CD14-positive monocyte (primary cell): ENCODE measurements around the gene N4BP2. TPM values are rescaled to one million over a fixed set of nuclear protein-coding genes. Genes with fewer than 3 reads are reported as not detected.
A peak's percentile ranks its signal among the peaks of the same experiment; 100 is the strongest.

Experiments
- DNase-seq, 3 donors: peaks; one replicate each; pipeline ENCODE4 v3.0.0-alpha.2; 2011 to 2022
- H2AFZ ChIP-seq: 2 replicates; pipeline ENCODE4 v1.6.0; 2012; ENCODE audit warnings: mild to moderate bottlenecking, low read depth, low read length, inconsistent platforms; ENCODE audit not compliant: insufficient read depth, poor library complexity, severe bottlenecking
- H3K27ac ChIP-seq, 2 donors: 1 replicate in 1 of 2; 2 replicates in 1 of 2; pipeline ENCODE4 v1.5.1; 2012 to 2013; ENCODE audit warnings: low read length in 2 of 2, control low read depth in 1 of 2, inconsistent platforms in 1 of 2, low read depth in 1 of 2, mild to moderate bottlenecking in 1 of 2
- H3K27me3 ChIP-seq, 2 donors: one replicate each; pipeline versions ENCODE4 v1.6.0 to v1.6.1; 2011 to 2013; ENCODE audit warnings: low read length in 2 of 2; ENCODE audit not compliant: control insufficient read depth in 2 of 2, insufficient read depth in 2 of 2
- H3K36me3 ChIP-seq, 2 donors: replicated peaks in 1 of 2; 1 replicate in 1 of 2; 2 replicates in 1 of 2; pipeline versions ENCODE4 v1.5.1 to v1.6.1; 2012 to 2013; ENCODE audit warnings: low read length in 2 of 2, control low read depth in 1 of 2, inconsistent platforms in 1 of 2, mild to moderate bottlenecking in 1 of 2; ENCODE audit not compliant: insufficient read depth in 2 of 2, control insufficient read depth in 1 of 2
- H3K4me1 ChIP-seq, 2 donors: 1 replicate in 1 of 2; 2 replicates in 1 of 2; pipeline versions ENCODE4 v1.5.1 to v1.6.1; 2012 to 2013; ENCODE audit warnings: low read length in 2 of 2, control low read depth in 1 of 2, inconsistent platforms in 1 of 2, mild to moderate bottlenecking in 1 of 2, moderate library complexity in 1 of 2; ENCODE audit not compliant: insufficient read depth in 2 of 2, control insufficient read depth in 1 of 2
- H3K4me2 ChIP-seq: replicated peaks from 2 replicates; pipeline ENCODE3; 2012; ENCODE audit warnings: low read length, moderate library complexity, mild to moderate bottlenecking; ENCODE audit not compliant: poor library complexity, severe bottlenecking; ENCODE audit errors: extremely low read depth
- H3K4me3 ChIP-seq, 3 experiments: fragments of 200-600 bp in 1 of 3; sonication (generic) in 1 of 3; replicated peaks in 1 of 3; 1 replicate in 2 of 3; 2 replicates in 1 of 3; pipeline ENCODE4 v1.5.1; 2011 to 2013; ENCODE audit warnings: low read length in 3 of 3, mild to moderate bottlenecking in 3 of 3, control low read depth in 2 of 3, low read depth in 2 of 3, inconsistent platforms in 1 of 3, moderate library complexity in 1 of 3
- H3K79me2 ChIP-seq: 2 replicates; pipeline ENCODE4 v1.6.0; 2012; ENCODE audit warnings: mild to moderate bottlenecking, control low read depth, inconsistent platforms, low read length, moderate library complexity; ENCODE audit not compliant: insufficient read depth
- H3K9ac ChIP-seq: 2 replicates; pipeline ENCODE4 v1.6.0; 2017; ENCODE audit warnings: low read length, mild to moderate bottlenecking; ENCODE audit not compliant: insufficient read depth, poor library complexity, severe bottlenecking
- H3K9me3 ChIP-seq, 2 donors: replicated peaks in 1 of 2; 1 replicate in 1 of 2; 2 replicates in 1 of 2; pipeline versions ENCODE4 v1.5.1 to v1.6.1; 2012 to 2013; ENCODE audit warnings: low read length in 2 of 2, control low read depth in 1 of 2; ENCODE audit not compliant: control insufficient read depth in 1 of 2, insufficient read depth in 1 of 2
- H4K20me1 ChIP-seq: 2 replicates; pipeline ENCODE4 v1.6.0; 2012; ENCODE audit warnings: mild to moderate bottlenecking, low read length, control low read depth, moderate library complexity; ENCODE audit not compliant: insufficient read depth
- H3K27ac Mint-ChIP-seq, 7 donors: one replicate each; pipeline ENCODE4 v1.8.0; 2020; ENCODE audit warnings: mild to moderate bottlenecking in 7 of 7, mixed read lengths in 7 of 7, moderate library complexity in 6 of 7, inconsistent platforms in 2 of 7
- H3K27me3 Mint-ChIP-seq, 3 donors: one replicate each; pipeline ENCODE4 v1.8.0; 2021 to 2022; ENCODE audit warnings: low read depth in 3 of 3, mild to moderate bottlenecking in 3 of 3, mixed read lengths in 3 of 3, moderate library complexity in 3 of 3, inconsistent platforms in 1 of 3
- H3K36me3 Mint-ChIP-seq, 2 donors: one replicate each; pipeline ENCODE4 v1.8.0; 2020; ENCODE audit warnings: mixed read lengths in 2 of 2, inconsistent platforms in 1 of 2, mild to moderate bottlenecking in 1 of 2
- H3K4me1 Mint-ChIP-seq: one replicate; pipeline ENCODE4 v1.8.0; 2020; ENCODE audit warnings: mild to moderate bottlenecking, mixed read lengths
- H3K4me3 Mint-ChIP-seq, 2 donors: one replicate each; pipeline ENCODE4 v1.8.0; 2020; ENCODE audit warnings: mild to moderate bottlenecking in 2 of 2, mixed read lengths in 2 of 2, moderate library complexity in 1 of 2
- H3K9me3 Mint-ChIP-seq, 7 donors: one replicate each; pipeline ENCODE4 v1.8.0; 2020 to 2022; ENCODE audit warnings: mixed read lengths in 7 of 7, mild to moderate bottlenecking in 6 of 7, moderate library complexity in 6 of 7, inconsistent platforms in 2 of 7
- CTCF ChIP-seq: fragments of 200-600 bp; IDR thresholded peaks from one replicate; pipeline ENCODE4 v1.8.0; 2022; ENCODE audit warnings: antibody characterized with exemption, mild to moderate bottlenecking
- WGBS: methylation state at CpG from one replicate; pipeline ENCODE4 v1.1.5; 2013; ENCODE audit warnings: missing lambda C conversion rate; ENCODE audit not compliant: insufficient coverage; 5-methylcytosine and 5-hydroxymethylcytosine counted together
- intact Hi-C, 2 donors: fragments of 100-400 bp; cut with micrococcal nuclease; formaldehyde crosslinking; loops; one replicate each; pipeline versions ENCODE4 v1.15.0 to v1.15.1; 2023
- polyA plus RNA-seq, 3 donors: library from polyadenylated mRNA; depleted of rRNA in 1 of 3; unstranded in 2 of 3; stranded (reverse) in 1 of 3; fragments of 300-500 nt in 2 of 3; fragments of >200 nt in 1 of 3; fragmentation: Illumina TruSeq in 2 of 3; gene quantifications; 1 replicate in 2 of 3; 2 replicates in 1 of 3; pipeline ENCODE4 v1.2.3, GENCODE V29; 2012 to 2021

N4BP2 gene
- polyA plus RNA-seq, 3 donors: 3.1 to 8.3 (median 4.8) TPM

GRCh38 chr4:40193578-40193977, 136.9 kb downstream of the N4BP2 start:
- H3K4me2 ChIP-seq: no peak overlapping the region
- TF ChIP-seq CTCF: no peak
- no peaks in the 10 kb centered on the region for H3K27me3 ChIP-seq
- H3K9me3 Mint-ChIP-seq: peaks cover 0 to 1% (median 0%) of the 10 kb centered on the region in 7 donors
- peaks cover 6% of the 10 kb centered on the region for H3K79me2 ChIP-seq
- no peak overlapping the region for H3K4me3 ChIP-seq
- H3K36me3 ChIP-seq: no peaks in the 10 kb centered on the region
- H2AFZ ChIP-seq: no peak overlapping the region
- H3K27ac Mint-ChIP-seq: peak overlapping the region in 2 of 7 donors; percentile 32 to 61
- no peaks in the 10 kb centered on the region for H3K9me3 ChIP-seq
- no peak overlapping the region for H3K4me3 Mint-ChIP-seq
- peaks cover 3 to 10% (median 3%) of the 10 kb centered on the region in 3 donors for H3K27me3 Mint-ChIP-seq
- no peak for DNase-seq
- intact Hi-C loops: no loop called here
- no peak overlapping the region for H3K27ac ChIP-seq
- no peak overlapping the region for H3K9ac ChIP-seq
- H4K20me1 ChIP-seq: no peaks in the 10 kb centered on the region
- H3K4me1 ChIP-seq: peaks cover 25 to 39% of the 10 kb centered on the region in 2 donors
- WGBS: 96% methylated on average over 2 of the region's 7 CpGs
- H3K4me1 Mint-ChIP-seq: peaks cover 58% of the 10 kb centered on the region
- peaks cover 0 to 3% of the 10 kb centered on the region in 2 donors for H3K36me3 Mint-ChIP-seq

- H3K27ac ChIP-seq: no peak overlapping the region
- H3K9me3 ChIP-seq: no peaks in the 10 kb centered on the region
- intact Hi-C loops: no loop called here
- H3K79me2 ChIP-seq: peaks cover 17% of the 10 kb centered on the region
- Mint-ChIP-seq H3K27me3 (peaks cover 3 to 9% (median 3%) of the 10 kb centered on the region in 3 donors), H3K4me3 (peak overlapping the region; percentile 61 to 83), H3K4me1 (peaks cover 68% of the 10 kb centered on the region), H3K9me3 (peaks cover 0 to 1% (median 0%) of the 10 kb centered on the region in 7 donors), H3K27ac (peak overlapping the region in 2 of 7 donors; percentile 31 to 83), H3K36me3 (no peaks in the 10 kb centered on the region)
- H3K9ac ChIP-seq: no peak overlapping the region
- WGBS: 28% methylated on average over 7 of the region's 14 CpGs
- H3K4me3 ChIP-seq: peak overlapping the region in 1 of 3 experiments; percentile 38
- no peaks in the 10 kb centered on the region for H3K27me3 ChIP-seq
- peak overlapping the region; percentile 64 for H2AFZ ChIP-seq
- no peak for DNase-seq
- no peak for TF ChIP-seq CTCF
- H4K20me1 ChIP-seq: no peaks in the 10 kb centered on the region
- no peaks in the 10 kb centered on the region for H3K36me3 ChIP-seq
- H3K4me2 ChIP-seq: peak overlapping the region; percentile 37
- peaks cover 36 to 50% of the 10 kb centered on the region in 2 donors for H3K4me1 ChIP-seq
Measured at GRCh38 chr4:40194602-40195161, 138.0 kb downstream of the N4BP2 start.
